Endometrium (tissue), 2 donors: Measurements from ENCODE around the gene ADAM22.

Experiments
- FAIRE-seq: peaks from 2 replicates; lab custom pipeline; 2012; peaks lifted over from hg19 to GRCh38; lab: Jason Lieb, UNC
- donor health status: control.
- donor health status: control.

The ADAM22 gene

DNA sequence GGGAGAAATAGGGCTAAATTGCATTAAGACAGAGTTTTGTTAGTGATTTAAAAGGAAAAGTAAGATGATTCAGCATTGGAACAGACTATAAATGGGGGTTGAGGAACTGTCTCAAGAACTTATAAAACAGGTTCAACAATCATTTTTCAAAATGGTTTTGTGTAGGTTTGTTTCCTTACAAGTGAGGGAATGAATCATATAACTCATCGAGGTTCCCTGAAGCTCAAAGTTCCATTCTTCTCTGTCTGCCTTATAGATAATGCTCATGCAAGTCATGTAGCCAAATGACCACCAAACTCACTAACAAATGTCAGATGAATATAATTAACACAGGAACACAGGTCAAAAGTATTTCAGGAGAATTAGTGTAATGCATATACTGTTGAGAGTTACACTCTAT is 27.7 kb downstream of the ADAM22 start:
- no peak for FAIRE-seq

DNA sequence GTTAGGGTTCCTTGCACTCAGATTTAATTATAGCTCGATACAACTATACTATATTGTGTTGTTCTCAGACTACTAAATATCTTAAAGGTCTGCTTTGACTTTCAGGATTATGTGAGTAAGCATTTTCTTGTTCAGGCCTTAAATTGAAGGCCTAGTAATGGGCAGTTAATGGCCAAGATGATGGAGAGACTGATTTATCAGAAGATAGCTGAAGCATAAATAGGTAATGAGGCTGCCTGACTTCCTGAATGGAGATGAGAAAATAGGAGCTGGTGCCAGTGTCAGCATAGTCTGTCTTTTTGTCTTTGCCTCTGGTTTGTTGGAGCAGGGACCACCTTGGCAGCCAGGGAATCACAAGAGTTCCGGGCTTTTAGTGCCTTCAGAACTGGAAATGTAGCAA is 32.2 kb downstream of the ADAM22 start:
- no peak for FAIRE-seq

DNA sequence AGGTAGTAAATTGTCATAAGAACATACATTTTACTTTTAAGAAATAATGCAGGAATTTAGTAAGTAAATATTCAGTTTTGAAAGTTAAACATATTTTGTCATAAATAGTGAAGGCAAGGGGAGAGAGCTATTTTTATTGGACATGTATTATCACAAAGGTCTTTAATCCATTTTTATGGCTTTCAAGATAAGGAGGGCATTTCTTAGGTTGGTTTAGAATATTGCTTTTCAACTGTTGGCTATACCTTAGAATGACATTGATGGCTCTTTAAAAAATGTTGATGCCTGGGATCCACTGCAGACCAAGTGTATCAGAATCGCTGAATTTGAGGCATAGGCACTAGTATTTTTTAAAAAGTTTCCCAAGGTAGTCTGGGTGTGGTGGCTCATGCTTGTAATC is 34.0 kb downstream of the ADAM22 start:
- FAIRE-seq = peak; percentile 55

DNA sequence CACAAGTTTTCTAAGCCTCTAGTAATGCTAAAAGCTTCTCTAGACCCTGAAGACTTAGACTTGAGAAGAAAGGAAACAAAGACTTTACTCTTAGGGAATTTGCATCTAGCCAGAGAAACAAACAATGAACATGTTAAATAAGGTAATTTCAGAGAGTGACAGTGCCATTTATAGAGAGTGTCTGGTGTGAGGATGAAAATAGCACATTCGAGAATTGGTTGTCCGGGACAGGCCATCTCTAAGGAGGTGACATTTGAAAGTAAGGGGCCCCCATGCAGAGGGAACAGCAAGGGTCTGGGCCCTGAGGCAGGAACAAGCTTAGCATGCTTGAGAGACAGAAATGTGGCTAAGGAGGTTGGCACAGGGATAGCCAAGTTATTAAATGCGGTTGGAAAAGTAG is 48.1 kb downstream of the ADAM22 start:
- no peak for FAIRE-seq

DNA sequence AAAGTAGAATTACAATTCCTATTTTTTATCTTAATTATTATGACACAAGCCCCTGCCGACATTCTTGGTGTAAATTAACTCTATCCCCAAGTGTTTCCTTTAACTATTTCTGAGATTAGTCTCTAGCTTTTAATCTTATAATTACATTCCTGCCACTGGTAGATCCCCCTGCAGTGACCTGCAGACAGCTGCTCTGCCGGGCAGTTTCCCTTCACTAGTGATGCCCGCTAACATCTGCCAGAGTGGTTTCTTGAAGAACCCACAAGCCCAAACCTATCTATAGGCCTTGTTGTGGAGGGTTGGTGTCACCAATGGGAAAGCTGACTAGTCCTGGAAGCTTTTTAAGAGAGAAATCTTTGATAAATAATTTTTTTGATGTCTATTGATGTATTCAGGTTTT is 50.0 kb downstream of the ADAM22 start:
- FAIRE-seq = no peak

DNA sequence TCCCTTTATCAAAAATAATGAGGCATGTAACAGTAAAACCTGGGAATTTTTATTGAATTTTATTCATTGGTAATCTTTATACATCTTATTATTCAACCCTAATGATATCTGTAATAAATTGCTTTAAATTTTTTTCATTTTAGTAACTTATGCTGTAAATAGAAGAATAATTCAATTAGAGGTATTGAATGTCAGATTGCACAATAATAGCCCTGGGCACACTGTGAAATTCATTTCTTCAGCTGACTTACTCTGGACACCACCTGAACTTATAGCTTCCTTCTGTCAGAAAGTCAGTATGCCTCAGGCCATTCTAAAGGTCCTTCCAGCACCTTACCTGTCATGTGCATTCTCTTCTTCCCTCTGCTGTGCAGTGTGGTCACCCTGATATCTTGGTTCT is 59.2 kb downstream of the ADAM22 start:
- no peak for FAIRE-seq

DNA sequence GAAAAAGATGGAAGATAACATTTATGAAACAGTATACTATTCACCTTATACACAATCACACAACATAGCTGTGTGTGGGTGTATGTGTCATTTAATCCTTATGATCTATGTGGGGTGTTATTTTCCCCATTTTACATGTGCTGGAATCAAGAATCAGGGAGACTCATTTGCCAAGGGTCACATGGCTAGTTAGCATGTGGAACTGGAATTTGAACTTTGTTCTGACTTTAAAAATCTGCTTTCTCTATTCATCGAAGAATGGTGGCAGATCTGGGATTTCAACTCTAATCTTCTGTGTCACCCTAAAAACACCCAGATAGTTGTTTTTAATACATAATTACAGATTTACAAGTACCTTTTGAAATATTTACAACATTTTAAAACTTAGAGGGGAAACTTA is 65.2 kb downstream of the ADAM22 start:
- no peak for FAIRE-seq

DNA sequence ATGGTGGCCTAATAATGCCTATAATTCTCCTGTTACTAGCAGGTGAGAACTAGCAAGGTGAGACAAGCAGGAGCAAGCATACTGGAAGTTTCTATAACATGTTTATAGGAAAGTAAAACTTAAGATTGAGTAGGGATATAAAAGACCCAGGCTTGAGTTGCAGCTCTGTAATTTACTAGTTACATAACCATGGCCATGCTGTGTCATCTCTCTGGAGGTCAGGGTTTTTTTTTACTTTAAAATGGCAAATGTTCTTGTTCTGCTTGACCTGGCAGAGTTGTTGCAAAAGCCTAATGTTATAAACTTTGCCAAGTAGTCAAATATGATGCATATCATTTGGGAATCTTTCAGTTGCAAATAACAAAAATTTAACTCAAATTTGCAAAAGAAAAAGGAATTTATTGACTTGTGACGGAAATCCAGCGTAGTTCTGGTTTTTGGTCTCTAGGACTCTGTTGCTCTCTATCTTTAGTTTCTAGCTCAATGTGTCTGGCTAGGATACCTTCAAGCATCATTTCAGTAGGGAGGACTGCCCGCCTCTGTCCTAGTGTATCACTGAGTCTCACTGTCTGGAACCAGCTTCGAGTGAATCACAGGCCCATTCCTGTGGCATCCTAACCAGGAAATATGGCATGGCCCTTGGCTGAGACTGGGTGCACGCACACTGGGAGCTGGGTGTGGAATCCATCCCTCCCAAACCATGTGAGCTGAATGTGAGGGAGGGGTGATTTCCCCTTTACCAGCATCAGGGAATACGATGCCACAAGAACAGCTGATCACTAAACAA is 67.9 kb downstream of the ADAM22 start:
- no peak for FAIRE-seq

DNA sequence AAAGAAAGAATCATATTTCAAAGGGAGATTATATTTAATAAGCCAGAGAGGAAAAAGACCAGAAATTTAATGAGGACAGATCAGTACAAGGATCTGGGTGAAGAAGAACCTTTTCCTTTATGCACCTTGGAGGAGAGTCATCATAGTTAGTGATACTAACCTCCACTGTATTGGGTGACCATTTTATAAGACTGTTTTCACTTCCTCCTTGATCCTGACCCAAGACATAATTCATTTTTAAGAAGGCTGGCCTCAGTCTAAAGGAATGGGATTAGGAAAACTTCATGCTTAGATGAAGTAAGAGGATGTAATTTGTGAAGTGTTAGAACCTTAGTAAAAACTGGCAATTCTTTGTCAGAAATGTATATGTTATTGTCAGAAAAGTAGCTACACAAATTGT is 68.6 kb downstream of the ADAM22 start:
- no peak for FAIRE-seq

DNA sequence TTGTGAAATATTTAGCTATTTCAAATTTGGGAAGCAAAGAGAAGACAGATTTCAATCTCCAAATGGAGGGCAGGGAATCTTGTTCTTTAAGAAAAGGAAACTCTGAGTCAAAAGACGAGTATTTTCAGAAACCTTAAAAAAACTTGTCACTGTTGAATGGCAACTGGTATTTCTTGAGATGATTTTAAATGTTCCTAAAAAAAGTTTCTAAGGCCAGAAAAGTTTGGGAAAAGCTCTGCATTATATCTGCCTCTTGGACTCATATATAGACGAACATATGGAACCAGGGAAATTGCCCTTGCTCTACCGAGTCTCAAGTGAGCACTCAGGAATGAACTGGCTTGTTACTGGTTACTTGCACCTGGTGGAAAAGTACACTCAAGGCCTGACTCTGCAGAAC is 69.5 kb downstream of the ADAM22 start:
- FAIRE-seq = no peak

DNA sequence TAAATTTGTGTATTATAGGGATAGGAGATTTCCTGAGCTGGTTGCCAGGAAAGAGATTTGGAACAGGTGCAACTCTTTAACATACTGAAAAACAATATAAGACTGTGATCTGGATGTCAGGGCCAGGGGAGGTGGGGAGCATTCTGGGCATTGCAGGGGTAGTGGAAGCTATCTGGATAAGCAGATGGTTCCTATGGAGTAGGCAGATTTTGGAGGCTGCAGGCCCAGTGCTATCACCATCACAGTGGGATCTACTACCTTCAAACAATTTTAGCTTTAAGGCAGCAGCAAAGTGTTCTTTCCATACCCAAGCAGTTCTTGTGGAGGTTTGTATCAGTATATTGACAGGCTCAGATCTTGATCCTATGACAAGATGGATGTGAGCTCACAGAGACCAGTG is 71.1 kb downstream of the ADAM22 start:
- no peak for FAIRE-seq

DNA sequence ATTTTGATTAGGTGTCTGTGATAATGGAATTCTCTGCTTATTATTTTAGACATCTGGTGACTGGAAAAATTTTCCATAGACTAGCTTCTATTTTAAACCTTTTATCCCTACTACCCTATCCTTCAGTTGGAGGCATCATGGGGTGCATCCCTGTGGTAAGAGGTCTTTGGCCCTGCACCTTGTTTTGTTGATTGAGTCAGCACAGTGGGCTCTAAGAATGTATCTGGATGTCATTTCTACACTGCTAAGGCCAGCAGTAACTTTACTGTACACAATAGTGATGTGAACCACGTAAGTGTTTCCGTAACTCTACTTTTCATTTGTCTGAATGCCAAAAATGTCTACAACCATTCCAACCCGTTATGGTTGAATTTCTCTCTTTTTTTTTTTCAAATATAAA is 75.6 kb downstream of the ADAM22 start:
- FAIRE-seq = no peak

DNA sequence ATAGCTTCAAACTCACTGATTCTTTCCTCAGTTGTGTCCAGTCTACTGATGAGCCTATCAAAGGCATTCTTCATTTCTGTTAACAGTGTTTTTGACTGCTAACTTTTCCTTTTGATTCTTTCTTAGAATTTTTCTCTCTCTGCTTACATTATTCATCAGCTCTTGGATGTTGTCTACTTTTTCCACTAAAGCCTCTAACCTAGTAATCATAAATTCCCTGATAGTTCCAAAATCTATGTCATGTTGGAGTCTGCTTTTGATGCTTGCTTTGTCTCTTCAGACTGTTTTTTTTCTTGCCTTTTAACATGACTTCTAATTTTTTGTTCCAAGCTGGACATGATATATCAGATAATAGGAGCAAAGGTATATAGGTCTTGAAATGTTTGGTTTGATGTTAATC is 78.0 kb downstream of the ADAM22 start:
- FAIRE-seq = no peak

DNA sequence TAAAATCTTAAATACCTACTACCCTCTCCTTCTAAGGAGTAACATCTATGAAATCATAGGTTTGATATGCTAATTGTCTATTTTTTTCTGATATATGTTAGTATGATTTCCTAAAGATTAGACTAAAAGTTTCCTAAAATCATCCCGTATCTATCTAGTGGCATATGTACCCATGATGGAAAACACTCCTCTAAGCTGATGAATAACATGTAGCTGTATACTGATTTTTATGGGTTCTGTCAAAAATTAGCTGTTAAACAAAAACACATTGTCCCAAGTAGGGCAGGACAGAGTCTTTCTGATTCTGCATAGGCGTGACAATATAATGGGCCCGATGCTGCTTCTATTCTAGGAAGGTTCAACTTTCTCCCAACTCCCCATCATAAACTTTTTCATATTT is 79.9 kb downstream of the ADAM22 start:
- no peak for FAIRE-seq

DNA sequence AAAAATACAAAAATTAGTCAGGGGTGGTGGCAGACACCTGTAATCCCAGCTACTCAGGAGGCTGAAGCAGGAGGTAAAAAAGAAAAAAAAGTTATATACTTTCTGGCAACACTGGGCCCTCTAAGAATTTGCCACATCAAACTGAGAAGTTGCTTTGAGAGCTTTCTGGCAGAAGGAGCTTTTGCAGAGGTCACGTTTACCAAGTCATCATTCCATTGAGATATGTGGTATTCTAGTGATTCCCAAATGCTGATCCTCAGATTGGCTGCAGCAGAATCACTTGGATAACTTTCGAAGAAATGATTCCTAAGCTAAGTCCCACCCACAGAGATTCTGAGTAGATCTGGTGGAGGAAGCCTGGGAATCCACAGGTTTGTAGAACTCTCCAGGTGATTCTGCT is 80.5 kb downstream of the ADAM22 start:
- no peak for FAIRE-seq

DNA sequence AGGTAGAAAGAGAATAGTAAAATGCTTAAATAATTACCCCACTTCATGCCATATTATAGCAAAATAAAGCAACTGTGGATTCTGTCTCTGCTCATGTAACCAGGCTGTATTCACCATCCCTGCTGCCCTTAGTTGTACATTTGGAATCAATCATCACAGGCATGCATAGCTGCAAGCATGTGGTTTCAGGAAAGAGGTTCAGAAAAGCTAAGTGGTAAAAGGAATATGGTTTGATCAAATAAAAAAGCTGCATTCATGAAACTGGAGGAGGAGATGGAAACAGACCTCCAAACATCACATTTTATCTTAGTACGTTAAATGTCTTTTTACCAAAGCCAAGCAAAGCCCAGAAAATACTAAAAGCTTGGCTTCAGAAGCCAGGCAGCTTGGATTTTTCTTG is 81.3 kb downstream of the ADAM22 start:
- no peak for FAIRE-seq

DNA sequence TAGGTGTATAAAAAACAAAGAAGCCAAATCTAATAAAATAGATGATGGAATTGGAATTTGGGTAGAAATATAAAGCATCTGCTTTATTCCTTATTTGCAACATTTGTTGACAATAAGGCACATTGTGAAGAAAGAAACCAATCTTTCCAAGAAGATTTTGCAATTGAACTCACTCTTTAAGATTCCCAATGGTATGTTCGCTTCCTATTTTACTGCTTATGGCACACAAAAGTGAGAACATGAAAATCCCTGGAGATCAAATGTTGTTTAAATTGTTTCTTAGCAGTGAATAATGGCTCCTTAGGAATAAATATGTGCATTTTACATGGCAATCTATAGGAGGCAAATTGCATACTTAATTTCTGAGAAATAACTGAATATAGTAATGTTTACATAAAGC is 84.5 kb downstream of the ADAM22 start:
- no peak for FAIRE-seq

DNA sequence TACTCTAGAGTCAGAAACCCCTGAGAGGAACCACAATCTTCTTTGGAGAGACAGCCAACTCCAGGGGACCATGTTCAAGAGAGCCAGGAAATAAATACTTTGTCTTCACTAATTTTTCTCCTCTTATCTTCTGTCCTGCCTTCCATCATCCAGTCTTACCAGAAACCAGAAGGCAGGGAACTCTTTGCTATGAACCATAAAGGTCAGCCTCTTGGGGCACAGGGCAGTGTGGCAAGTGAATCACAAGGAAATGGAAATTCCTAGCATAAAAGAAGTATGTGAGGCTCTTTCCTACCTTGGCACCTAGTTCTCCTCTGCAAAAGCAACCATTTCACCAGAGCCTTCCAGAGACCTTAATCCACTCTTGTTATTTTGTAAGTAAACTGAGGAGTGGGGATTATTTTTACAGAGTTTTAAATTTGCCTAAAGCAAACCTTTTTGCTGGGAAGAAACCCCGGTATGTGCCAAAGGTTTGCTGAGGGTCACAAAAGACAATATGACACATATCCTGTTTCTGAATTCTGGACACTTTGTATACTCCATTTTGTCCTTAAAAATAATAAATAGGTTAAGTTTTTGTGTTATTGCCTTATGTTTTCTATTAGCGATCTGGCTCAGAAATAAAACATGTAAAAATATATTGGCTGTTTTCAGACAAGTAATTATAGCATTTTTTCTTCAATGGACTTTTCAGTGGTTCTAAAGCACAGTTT is 87.1 kb downstream of the ADAM22 start:
- FAIRE-seq = peak; percentile 46

DNA sequence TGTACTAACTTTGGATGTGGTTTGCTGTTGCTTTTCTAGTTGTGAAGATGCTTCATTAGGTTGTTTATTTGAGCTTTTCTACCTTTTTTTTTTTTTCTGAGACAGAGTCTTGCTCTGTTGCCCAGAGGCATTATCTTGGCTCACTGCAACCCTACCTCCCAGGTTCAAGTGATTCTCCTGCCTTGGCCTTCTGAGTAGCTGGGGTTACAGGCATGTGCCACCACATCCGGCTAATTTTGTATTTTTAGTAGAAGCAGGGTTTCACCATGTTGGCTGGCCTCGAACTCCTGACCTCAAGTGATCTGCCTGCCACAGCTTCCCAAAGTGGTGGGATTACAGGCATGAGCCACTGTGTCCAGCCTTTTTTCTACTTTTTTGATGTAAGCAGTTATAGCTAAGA is 93.7 kb downstream of the ADAM22 start:
- no peak for FAIRE-seq

DNA sequence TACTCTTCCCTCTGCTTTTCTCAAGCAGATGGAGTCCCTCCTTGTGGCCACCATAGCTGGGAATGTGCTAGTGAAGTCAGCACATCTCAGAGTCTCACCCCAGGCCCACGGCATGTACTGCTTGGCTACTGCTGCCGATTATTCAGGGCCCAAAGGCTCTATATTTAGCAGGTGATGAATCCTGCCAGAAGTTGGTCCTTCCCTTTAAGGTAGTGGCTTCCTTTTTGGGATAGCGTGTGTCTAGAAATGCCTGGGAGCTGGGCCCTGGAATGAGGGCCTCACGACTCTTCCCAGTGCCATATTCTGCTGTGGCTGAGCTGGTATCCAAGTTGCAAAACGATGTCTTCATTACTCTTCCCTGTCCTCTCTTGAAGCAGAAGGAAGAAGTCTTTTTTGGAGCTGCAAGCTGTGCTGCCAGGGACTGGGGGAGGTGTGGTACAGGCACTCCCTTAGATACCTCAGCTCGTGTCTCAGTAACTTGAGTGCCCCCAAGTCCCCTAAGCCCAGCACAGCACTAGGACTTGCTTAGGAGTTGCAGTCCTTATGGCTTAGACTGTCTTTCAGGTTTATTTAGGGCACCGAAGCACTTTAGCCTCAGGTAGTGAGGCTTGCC is 100.1 kb downstream of the ADAM22 start:
- FAIRE-seq = no peak

DNA sequence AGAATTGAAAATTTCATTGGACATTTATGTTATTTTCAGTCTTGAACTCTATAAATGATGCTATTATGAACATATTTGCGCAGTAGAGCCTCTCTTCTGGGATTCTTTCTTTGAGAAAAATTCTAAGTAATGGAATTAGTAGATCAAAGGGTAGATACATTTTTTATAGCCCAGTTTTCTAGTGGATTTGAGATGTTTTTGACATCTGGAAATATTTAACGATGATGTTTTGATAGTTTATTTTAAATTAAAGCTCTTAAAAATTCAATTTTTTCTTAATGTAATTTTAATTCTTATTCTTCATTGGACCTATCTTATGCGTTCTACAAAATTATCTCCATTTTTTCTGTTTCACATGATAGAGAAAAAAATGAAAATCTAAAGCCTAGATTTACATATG is 103.0 kb downstream of the ADAM22 start:
- no peak for FAIRE-seq

DNA sequence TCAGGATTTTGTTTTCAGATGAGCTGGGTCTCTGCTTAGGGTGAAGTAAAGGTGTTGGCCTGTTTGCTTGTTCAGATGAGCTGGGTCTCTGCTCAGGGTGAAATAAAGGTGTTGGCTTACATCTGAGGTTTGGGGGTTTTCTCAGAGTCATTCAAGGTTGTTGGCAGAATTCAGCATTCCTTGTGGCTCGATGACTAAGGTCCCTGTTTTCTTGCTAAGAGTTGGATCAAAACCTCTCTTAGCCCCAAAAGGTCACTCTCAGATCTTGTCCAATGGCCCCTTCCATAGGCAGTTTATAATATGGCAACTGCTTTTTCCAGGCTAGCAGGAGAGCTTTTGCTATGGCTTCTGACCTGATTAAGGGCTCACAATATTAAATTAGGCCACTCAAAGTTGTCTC is 106.6 kb downstream of the ADAM22 start:
- FAIRE-seq = no peak

DNA sequence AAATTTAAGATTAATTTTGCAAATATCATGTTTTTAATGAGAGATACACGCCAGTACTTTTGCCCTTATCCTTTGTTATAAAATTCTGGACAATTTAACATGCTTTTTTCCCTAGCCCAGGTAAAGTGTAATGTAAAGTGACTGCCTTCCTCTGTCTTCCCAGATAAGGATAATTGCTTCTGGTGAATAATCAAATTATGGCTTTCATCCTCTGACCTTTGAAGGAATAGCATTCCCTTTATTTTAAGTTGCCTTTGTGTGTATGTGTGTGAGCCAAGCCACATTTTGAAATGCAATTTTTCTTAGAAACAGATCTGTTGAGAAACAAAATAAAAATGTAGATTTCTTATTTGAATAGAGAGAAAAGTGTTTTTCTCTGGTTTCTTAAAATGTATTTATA is 107.5 kb downstream of the ADAM22 start:
- FAIRE-seq = no peak

DNA sequence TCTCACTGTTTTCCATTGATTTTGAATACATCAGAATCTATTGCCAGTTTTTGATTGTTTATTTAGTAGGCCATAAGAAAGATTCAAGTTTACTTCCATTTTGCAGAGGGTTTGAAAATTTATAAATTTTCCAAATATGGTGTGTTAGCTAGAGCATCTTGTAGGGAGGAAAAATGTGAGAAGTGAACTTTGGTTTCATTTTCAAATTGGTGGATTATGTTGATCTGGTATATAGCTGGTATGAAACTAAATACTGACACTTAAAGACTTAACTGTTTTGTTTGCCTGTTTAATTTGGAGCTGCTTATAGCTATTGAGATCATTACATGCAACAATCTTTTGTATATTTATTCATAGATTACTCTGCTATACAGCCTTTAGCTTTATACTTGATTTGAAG is 108.1 kb downstream of the ADAM22 start:
- FAIRE-seq = no peak
